ENCODE data around the gene PCDHGB4. TPM values are rescaled to one million over a fixed set of nuclear protein-coding genes. Genes with fewer than 3 reads are reported as not detected.

Gene PCDHGB4
- polyA plus RNA-seq, 3 donors: 4.9 to 6.5 (median 6.1) TPM

Other genes starting within 250 kb of the PCDHGB4 start
- 1 to 10 TPM; 2.4 to 3.2 (median 3.0) TPM for gene PCDHB6, start 237.6 kb upstream of the PCDHGB4 start, polyA plus RNA-seq (ENCODE audit: insufficient read length in 3 of 3)
- 1 to 10 TPM; 4.0 to 4.4 (median 4.2) TPM for gene PCDHB7, start 215.1 kb upstream of the PCDHGB4 start, polyA plus RNA-seq (ENCODE audit: insufficient read length in 3 of 3)
- gene PCDHB8, start 209.9 kb upstream of the PCDHGB4 start, polyA plus RNA-seq (ENCODE audit: insufficient read length in 3 of 3): 1 to 10 TPM; 1.8 to 3.7 (median 2.4) TPM
- gene PCDHB16, start 205.3 kb upstream of the PCDHGB4 start, polyA plus RNA-seq (ENCODE audit: insufficient read length in 3 of 3): 1 to 10 TPM; 5.0 to 7.6 (median 5.1) TPM
- 1 to 10 TPM; 4.1 to 4.4 (median 4.3) TPM for gene PCDHB9, start 200.5 kb upstream of the PCDHGB4 start, polyA plus RNA-seq (ENCODE audit: insufficient read length in 3 of 3)
- gene PCDHB10, start 195.3 kb upstream of the PCDHGB4 start, polyA plus RNA-seq (ENCODE audit: insufficient read length in 3 of 3): 1 to 10 TPM; 4.8 to 7.5 (median 6.8) TPM
- gene PCDHB11, start 188.1 kb upstream of the PCDHGB4 start, polyA plus RNA-seq (ENCODE audit: insufficient read length in 3 of 3): 1 to 10 TPM; 4.0 to 6.3 (median 4.7) TPM
- gene PCDHB12, start 179.0 kb upstream of the PCDHGB4 start, polyA plus RNA-seq (ENCODE audit: insufficient read length in 3 of 3): 1 to 10 TPM; 4.6 to 5.1 (median 5.0) TPM
- gene PCDHB13, start 173.8 kb upstream of the PCDHGB4 start, polyA plus RNA-seq (ENCODE audit: insufficient read length in 3 of 3): 1 to 10 TPM; 6.9 to 7.9 (median 7.2) TPM
- gene PCDHB14, start 164.4 kb upstream of the PCDHGB4 start, polyA plus RNA-seq (ENCODE audit: insufficient read length in 3 of 3): 10 to 100 TPM in 2 of 3 donors, 1 to 10 TPM in 1; 9.5 to 11.6 (median 10.6) TPM
- gene PCDHB15, start 142.3 kb upstream of the PCDHGB4 start, polyA plus RNA-seq (ENCODE audit: insufficient read length in 3 of 3): 10 to 100 TPM; 13.2 to 15.0 (median 14.9) TPM
- under 1 TPM in 2 of 3 donors, not detected in 1; 0.14 to 0.35 TPM for gene SLC25A2, start 83.6 kb upstream of the PCDHGB4 start, polyA plus RNA-seq (ENCODE audit: insufficient read length in 3 of 3)
- gene TAF7, start 66.9 kb upstream of the PCDHGB4 start, polyA plus RNA-seq (ENCODE audit: insufficient read length in 3 of 3): 100 to 1,000 TPM; 134 to 184 (median 157) TPM
- 1 to 10 TPM in 2 of 3 donors, under 1 TPM in 1; 0.92 to 1.2 (median 1.0) TPM for gene PCDHGA1, start 57.2 kb upstream of the PCDHGB4 start, polyA plus RNA-seq (ENCODE audit: insufficient read length in 3 of 3)
- gene PCDHGA2, start 48.9 kb upstream of the PCDHGB4 start, polyA plus RNA-seq (ENCODE audit: insufficient read length in 3 of 3): 1 to 10 TPM; 6.0 to 7.9 (median 6.1) TPM
- 1 to 10 TPM; 3.1 to 4.2 (median 3.6) TPM for gene PCDHGA3, start 43.9 kb upstream of the PCDHGB4 start, polyA plus RNA-seq (ENCODE audit: insufficient read length in 3 of 3)
- 1 to 10 TPM; 1.5 to 2.5 (median 2.2) TPM for gene PCDHGB1, start 37.6 kb upstream of the PCDHGB4 start, polyA plus RNA-seq (ENCODE audit: insufficient read length in 3 of 3)
- gene PCDHGA4, start 32.7 kb upstream of the PCDHGB4 start, polyA plus RNA-seq (ENCODE audit: insufficient read length in 3 of 3): 1 to 10 TPM; 2.0 to 3.4 (median 2.2) TPM
- 1 to 10 TPM; 3.5 to 4.3 (median 3.8) TPM for gene PCDHGB2, start 27.7 kb upstream of the PCDHGB4 start, polyA plus RNA-seq (ENCODE audit: insufficient read length in 3 of 3)
- 1 to 10 TPM; 2.1 to 2.7 (median 2.6) TPM for gene PCDHGA5, start 23.5 kb upstream of the PCDHGB4 start, polyA plus RNA-seq (ENCODE audit: insufficient read length in 3 of 3)
- 1 to 10 TPM; 2.1 to 2.5 (median 2.5) TPM for gene PCDHGB3, start 17.5 kb upstream of the PCDHGB4 start, polyA plus RNA-seq (ENCODE audit: insufficient read length in 3 of 3)
- gene PCDHGA6, start 13.8 kb upstream of the PCDHGB4 start, polyA plus RNA-seq (ENCODE audit: insufficient read length in 3 of 3): 1 to 10 TPM; 6.5 to 8.0 (median 7.2) TPM
- gene PCDHGA7, start 5.0 kb upstream of the PCDHGB4 start, polyA plus RNA-seq (ENCODE audit: insufficient read length in 3 of 3): 1 to 10 TPM; 2.0 to 2.7 (median 2.5) TPM
- 1 to 10 TPM in 1 of 3 donors, under 1 TPM in 2; 0.58 to 1.0 (median 0.61) TPM for gene PCDHGA8, start 4.9 kb downstream of the PCDHGB4 start, polyA plus RNA-seq (ENCODE audit: insufficient read length in 3 of 3)
- 10 to 100 TPM in 2 of 3 donors, 1 to 10 TPM in 1; 8.6 to 11.5 (median 10.8) TPM for gene PCDHGB5, start 10.2 kb downstream of the PCDHGB4 start, polyA plus RNA-seq (ENCODE audit: insufficient read length in 3 of 3)
- 1 to 10 TPM; 3.6 to 6.2 (median 5.4) TPM for gene PCDHGA9, start 15.1 kb downstream of the PCDHGB4 start, polyA plus RNA-seq (ENCODE audit: insufficient read length in 3 of 3)
- 1 to 10 TPM; 6.7 to 7.6 (median 7.6) TPM for gene PCDHGB6, start 20.3 kb downstream of the PCDHGB4 start, polyA plus RNA-seq (ENCODE audit: insufficient read length in 3 of 3)
- gene PCDHGA10, start 25.3 kb downstream of the PCDHGB4 start, polyA plus RNA-seq (ENCODE audit: insufficient read length in 3 of 3): 1 to 10 TPM; 3.0 to 3.7 (median 3.3) TPM
- gene PCDHGB7, start 30.0 kb downstream of the PCDHGB4 start, polyA plus RNA-seq (ENCODE audit: insufficient read length in 3 of 3): 10 to 100 TPM; 15.2 to 16.6 (median 15.7) TPM
- gene PCDHGA11, start 33.4 kb downstream of the PCDHGB4 start, polyA plus RNA-seq (ENCODE audit: insufficient read length in 3 of 3): 1 to 10 TPM; 3.9 to 5.4 (median 5.2) TPM
- 1 to 10 TPM; 1.5 to 3.0 (median 1.9) TPM for gene PCDHGA12, start 42.8 kb downstream of the PCDHGB4 start, polyA plus RNA-seq (ENCODE audit: insufficient read length in 3 of 3)
- 100 to 1,000 TPM in 1 of 3 donors, 10 to 100 TPM in 2; 90.0 to 127 (median 97.3) TPM for gene PCDHGC3, start 88.3 kb downstream of the PCDHGB4 start, polyA plus RNA-seq (ENCODE audit: insufficient read length in 3 of 3)
- gene PCDHGC4, start 97.3 kb downstream of the PCDHGB4 start, polyA plus RNA-seq (ENCODE audit: insufficient read length in 3 of 3): 1 to 10 TPM; 3.4 to 3.9 (median 3.6) TPM
- 1 to 10 TPM in 1 of 3 donors, under 1 TPM in 2; 0.34 to 1.2 (median 0.36) TPM for gene PCDHGC5, start 101.4 kb downstream of the PCDHGB4 start, polyA plus RNA-seq (ENCODE audit: insufficient read length in 3 of 3)
- 10 to 100 TPM; 70.4 to 86.9 (median 73.6) TPM for gene DIAPH1, start 231.3 kb downstream of the PCDHGB4 start, polyA plus RNA-seq (ENCODE audit: insufficient read length in 3 of 3)
- gene HDAC3, start 249.2 kb downstream of the PCDHGB4 start, polyA plus RNA-seq (ENCODE audit: insufficient read length in 3 of 3): 100 to 1,000 TPM in 1 of 3 donors, 10 to 100 TPM in 2; 98.8 to 111 (median 99.0) TPM
- gene RELL2, start 249.3 kb downstream of the PCDHGB4 start, polyA plus RNA-seq (ENCODE audit: insufficient read length in 3 of 3): 1 to 10 TPM in 1 of 3 donors, under 1 TPM in 2; 0.64 to 1.5 (median 0.90) TPM

Data from renal cortex interstitium (tissue), 3 donors.